Cerebellar cortex (tissue), 1 donor: ENCODE measurements around the gene XRN2.

Experiments used
- DNase-seq: peaks from one replicate; pipeline ENCODE4 v3.0.0-alpha.2; 2015; ENCODE audit warnings: low spot score

The XRN2 gene

GRCh38 chr20:21430020-21430419 lies 126.9 kb downstream of the XRN2 start:
- no peak for DNase-seq

DNA sequence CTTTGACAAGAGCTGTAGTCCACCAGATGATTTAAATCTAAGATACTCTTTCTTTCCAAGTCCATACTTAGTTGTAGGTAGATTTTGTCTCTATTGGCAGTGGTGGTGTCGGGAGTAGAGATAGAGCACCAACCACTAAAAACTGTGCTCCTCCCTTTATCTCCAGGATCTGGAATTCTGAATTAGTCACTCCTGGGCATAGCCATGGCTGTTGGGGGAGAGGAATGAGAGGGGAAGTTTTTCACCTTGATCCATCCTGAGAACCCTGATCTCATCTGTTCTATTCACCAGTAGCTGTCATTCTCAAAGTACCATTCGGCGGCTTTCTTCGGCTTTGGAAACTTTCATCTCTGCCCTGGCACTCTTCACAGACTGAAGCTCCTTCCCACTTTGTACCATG lies 129.8 kb downstream of the XRN2 start:
- DNase-seq: no peak

DNA sequence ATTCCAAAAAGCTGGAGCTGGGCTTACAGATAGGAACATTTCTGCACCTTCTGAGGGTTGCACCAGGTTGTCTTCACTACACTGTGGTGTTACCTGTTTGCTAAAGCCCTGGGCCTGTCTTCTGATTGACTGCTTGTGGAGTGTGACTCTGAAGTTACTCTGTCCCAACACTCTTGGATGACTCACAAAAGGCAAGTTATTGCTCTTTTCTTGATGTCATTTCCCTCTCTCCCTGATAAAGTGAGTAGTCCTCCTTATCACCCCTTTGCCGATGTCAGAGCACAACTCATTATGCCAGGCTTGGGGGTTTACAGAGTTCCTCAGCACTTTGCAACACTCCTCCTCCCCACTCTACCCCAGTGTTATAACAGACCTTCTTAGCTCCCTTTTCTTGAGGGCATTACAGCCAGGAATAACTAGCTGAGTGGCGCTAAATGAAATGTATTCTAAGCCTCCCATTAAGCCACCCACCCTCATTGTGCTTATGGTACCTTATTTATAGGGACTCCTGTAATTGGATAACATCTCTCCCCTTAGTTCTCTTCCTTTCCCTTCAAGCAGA lies 130.3 kb downstream of the XRN2 start:
- DNase-seq: no peak

DNA sequence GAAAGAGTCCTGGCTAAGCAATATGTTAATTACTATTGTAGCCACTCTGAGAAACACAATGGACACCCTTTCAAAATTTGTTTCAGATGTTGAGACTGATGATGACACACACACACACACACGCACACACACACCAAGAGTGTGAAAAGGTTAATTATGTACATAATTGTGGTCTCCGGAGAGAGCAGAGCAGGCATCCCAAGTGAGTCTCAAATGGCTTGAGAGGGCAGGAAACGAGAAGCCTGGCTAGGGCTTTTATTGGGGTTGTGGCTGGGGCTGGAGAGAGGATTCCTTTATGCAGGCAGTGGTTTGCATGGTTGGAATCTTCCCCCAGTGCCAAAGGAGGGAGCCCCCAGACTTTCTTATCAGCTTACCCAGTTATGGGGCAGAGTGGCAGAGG lies 132.4 kb downstream of the XRN2 start:
- DNase-seq: no peak

DNA sequence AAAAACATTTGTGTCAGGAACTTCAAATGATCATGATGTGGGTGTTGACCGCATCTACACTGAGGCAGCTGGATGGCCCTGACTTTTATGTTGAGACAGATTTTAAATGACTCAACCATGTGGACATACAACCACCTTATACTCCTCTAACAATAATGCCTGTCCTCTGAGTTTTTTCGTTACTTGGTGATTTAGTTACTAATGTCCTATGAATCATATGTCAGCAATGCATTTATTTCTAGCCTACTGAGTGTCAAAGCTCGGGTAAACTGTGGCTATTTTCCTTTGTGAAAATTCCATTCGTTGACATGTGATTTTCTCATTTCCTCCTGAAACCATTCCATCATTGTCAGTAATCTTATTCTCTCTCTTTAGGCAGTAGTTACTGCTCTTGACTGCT lies 133.1 kb downstream of the XRN2 start:
- DNase-seq: no peak

DNA sequence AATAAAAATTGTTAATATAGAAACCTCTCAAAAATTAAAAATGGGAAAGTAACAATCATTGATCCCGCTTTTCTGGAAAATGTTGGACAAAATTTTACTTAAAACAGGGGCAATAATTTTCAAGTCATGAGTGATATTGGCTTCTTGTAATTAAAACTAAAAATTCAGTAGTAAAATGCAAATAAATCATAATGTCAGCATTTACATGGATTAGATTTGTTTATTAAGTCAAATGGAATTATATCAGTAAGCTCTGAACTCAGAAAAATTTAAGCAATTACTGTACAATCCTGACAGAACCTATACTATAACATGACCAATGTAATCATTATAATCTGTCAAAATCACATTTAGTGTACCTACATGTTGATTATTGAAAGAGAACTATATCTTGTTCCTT lies 134.1 kb downstream of the XRN2 start:
- DNase-seq: no peak

DNA sequence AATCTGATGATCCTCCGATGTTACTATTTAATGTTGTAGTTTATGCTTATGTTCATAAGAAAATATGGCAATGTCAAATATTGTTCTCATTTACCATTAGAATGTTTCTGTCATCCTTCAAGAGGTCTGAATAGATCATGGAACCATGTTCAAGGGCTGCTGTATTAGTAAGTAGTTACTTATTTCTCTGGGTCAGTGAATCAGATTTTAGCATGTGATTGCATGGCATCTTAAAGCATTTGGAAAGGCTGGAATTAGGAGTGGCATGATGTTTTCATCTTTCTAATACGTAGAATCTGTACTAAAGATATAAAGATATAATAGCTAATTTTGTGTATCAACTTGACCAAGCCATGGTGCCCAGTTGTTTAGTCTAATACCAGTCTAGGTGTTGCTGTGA lies 134.7 kb downstream of the XRN2 start:
- no peak for DNase-seq
